ENCODE data around the gene SH3GL2.

Gene SH3GL2

DNA sequence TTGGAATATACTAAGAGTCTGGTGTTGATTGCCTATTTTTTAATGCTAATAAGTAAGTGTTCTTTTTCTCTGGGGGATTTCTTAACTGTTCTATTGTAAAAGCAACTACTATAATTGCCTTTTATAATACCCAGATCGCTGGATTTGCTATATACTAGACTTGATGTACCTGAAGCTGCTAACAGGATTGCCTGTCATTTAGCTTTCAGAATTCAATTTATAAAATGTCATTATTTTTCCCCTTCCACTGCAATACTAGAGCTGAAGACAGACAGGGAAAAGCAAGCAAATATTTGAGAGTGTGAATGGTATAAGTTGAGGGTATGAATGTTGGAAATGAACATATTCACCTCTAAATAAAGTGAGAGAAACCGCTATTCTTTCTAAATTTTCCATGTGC lies 115.5 kb downstream of the SH3GL2 start:
- no peaks in the 10 kb centered on the region for H3K79me2 ChIP-seq (ENCODE audit: insufficient read depth, low read length)
- TF ChIP-seq EZH2phosphoT487 (IDR thresholded peaks at IDR 0.05; ENCODE audit: borderline replicate concordance) = no peak
- TF ChIP-seq, protein P1, sequence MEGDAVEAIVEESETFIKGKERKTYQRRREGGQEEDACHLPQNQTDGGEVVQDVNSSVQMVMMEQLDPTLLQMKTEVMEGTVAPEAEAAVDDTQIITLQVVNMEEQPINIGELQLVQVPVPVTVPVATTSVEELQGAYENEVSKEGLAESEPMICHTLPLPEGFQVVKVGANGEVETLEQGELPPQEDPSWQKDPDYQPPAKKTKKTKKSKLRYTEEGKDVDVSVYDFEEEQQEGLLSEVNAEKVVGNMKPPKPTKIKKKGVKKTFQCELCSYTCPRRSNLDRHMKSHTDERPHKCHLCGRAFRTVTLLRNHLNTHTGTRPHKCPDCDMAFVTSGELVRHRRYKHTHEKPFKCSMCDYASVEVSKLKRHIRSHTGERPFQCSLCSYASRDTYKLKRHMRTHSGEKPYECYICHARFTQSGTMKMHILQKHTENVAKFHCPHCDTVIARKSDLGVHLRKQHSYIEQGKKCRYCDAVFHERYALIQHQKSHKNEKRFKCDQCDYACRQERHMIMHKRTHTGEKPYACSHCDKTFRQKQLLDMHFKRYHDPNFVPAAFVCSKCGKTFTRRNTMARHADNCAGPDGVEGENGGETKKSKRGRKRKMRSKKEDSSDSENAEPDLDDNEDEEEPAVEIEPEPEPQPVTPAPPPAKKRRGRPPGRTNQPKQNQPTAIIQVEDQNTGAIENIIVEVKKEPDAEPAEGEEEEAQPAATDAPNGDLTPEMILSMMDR (conservative IDR thresholded peaks at IDR 0.05; ENCODE audit: low read length) = no peak
- H2AFZ ChIP-seq (ENCODE audit: low read length) = no peak overlapping the region
- H3K4me3 ChIP-seq (ENCODE audit: low read length, poor library complexity, severe bottlenecking) = no peak overlapping the region
- H3K36me3 ChIP-seq (ENCODE audit: insufficient read depth, low read length) = no peaks in the 10 kb centered on the region
- no peaks in the 10 kb centered on the region for H3K4me1 ChIP-seq (ENCODE audit: insufficient read depth, low read length, poor library complexity, severe bottlenecking)
- 0 out of 2 replicates have a peak, but pooled peaks cover 6% of the 10 kb centered on the region for H3K9me2 ChIP-seq (replicated peaks; ENCODE audit: low read depth, low read length)
- no peaks in the 10 kb centered on the region for H3K9me3 ChIP-seq (ENCODE audit: insufficient read depth, low read depth, low read length)
- H3F3A ChIP-seq (ENCODE audit: low read depth) = no peaks in the 10 kb centered on the region
- H4K20me1 ChIP-seq (ENCODE audit: insufficient read depth, low read length, poor library complexity, severe bottlenecking) = no peaks in the 10 kb centered on the region
- no peak overlapping the region for H3K9ac ChIP-seq (ENCODE audit: low read depth, low read length, poor library complexity, severe bottlenecking)
- no peaks in the 10 kb centered on the region for H3K27me3 ChIP-seq (ENCODE audit: insufficient read depth, low read length, poor library complexity, severe bottlenecking)
- no peak overlapping the region for H3K4me2 ChIP-seq (ENCODE audit: low read depth, low read length, poor library complexity, severe bottlenecking)

DNA sequence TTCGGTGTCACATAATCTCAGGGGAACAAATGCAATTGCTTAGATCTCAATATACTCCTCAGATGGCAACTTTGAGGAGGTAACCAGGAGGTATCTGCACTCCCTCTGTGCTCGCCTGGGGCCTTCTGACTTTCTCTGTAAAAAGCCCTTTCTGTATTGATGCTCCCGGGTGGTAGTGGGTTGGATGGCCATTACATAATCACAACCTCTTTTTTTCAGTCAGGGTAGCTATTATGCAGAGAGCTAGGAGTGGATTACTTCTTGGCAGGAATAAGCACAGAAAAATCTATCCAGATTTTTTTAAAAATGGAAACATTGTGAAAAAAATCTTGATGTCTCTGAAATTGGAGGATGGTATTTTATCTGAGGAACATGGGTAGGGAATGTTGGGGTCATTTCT lies 116.6 kb downstream of the SH3GL2 start:
- Histone ChIP-seq H3K4me2 (ENCODE audit: low read depth, low read length, poor library complexity, severe bottlenecking) (no peak overlapping the region), H3K4me3 (ENCODE audit: low read length, poor library complexity, severe bottlenecking) (no peak overlapping the region), H3K9me2 (replicated peaks; ENCODE audit: low read depth, low read length) (0 out of 2 replicates have a peak, but pooled peaks cover 6% of the 10 kb centered on the region), H3K9me3 (ENCODE audit: insufficient read depth, low read depth, low read length) (no peaks in the 10 kb centered on the region), H3K79me2 (ENCODE audit: insufficient read depth, low read length) (no peaks in the 10 kb centered on the region), H3F3A (ENCODE audit: low read depth) (no peaks in the 10 kb centered on the region), H3K36me3 (ENCODE audit: insufficient read depth, low read length) (no peaks in the 10 kb centered on the region), H3K9ac (ENCODE audit: low read depth, low read length, poor library complexity, severe bottlenecking) (no peak overlapping the region), H3K27me3 (ENCODE audit: insufficient read depth, low read length, poor library complexity, severe bottlenecking) (no peaks in the 10 kb centered on the region), H2AFZ (ENCODE audit: low read length) (no peak overlapping the region), H4K20me1 (ENCODE audit: insufficient read depth, low read length, poor library complexity, severe bottlenecking) (no peaks in the 10 kb centered on the region), H3K4me1 (ENCODE audit: insufficient read depth, low read length, poor library complexity, severe bottlenecking) (no peaks in the 10 kb centered on the region)
- TF ChIP-seq, protein P1 (conservative IDR thresholded peaks at IDR 0.05; ENCODE audit: low read length) = no peak
- TF ChIP-seq EZH2phosphoT487 (IDR thresholded peaks at IDR 0.05; ENCODE audit: borderline replicate concordance) = no peak

DNA sequence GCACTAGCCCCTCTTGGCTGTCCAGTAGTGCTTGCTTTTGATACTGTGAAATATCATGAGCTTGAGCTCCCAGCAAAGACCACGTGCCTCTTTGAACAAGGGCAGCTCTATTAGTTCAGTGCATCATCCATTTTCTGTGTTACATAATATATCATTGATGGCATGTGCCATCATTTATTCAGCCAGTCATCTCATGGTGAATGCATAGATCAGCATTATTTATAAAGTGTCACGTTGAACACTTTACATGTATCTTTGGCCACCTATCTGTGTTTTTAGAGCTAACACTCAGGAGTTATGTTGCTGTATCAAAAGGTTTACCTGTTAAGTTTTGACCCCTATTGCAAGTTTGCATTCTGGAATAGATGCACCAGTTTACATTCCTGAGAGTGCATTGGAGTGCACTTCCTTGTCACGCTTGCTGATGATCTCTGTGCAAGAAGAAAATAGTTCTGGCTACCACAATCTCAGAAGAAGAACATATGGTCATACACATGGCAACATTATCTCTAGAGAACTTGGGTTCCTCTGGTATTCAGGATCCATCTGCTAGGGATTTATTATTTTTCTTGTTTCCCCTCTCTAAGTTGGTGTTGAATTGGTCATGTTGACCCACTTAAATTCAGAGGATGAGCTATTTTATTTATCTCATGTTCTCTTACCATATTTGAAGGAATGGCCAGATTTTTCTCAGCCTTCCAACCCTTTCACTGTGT lies 120.9 kb downstream of the SH3GL2 start:
- Histone ChIP-seq H3K4me2 (ENCODE audit: low read depth, low read length, poor library complexity, severe bottlenecking) (no peak overlapping the region), H3K9me2 (replicated peaks; ENCODE audit: low read depth, low read length) (no peaks in the 10 kb centered on the region), H3F3A (ENCODE audit: low read depth) (no peaks in the 10 kb centered on the region), H2AFZ (ENCODE audit: low read length) (no peak overlapping the region), H3K9ac (ENCODE audit: low read depth, low read length, poor library complexity, severe bottlenecking) (no peak overlapping the region), H3K79me2 (ENCODE audit: insufficient read depth, low read length) (no peaks in the 10 kb centered on the region), H3K27me3 (ENCODE audit: insufficient read depth, low read length, poor library complexity, severe bottlenecking) (no peaks in the 10 kb centered on the region), H3K4me3 (ENCODE audit: low read length, poor library complexity, severe bottlenecking) (no peak overlapping the region), H3K36me3 (ENCODE audit: insufficient read depth, low read length) (no peaks in the 10 kb centered on the region), H4K20me1 (ENCODE audit: insufficient read depth, low read length, poor library complexity, severe bottlenecking) (no peaks in the 10 kb centered on the region), H3K4me1 (ENCODE audit: insufficient read depth, low read length, poor library complexity, severe bottlenecking) (no peaks in the 10 kb centered on the region), H3K9me3 (ENCODE audit: insufficient read depth, low read depth, low read length) (no peaks in the 10 kb centered on the region)
- no peak for TF ChIP-seq EZH2phosphoT487 (IDR thresholded peaks at IDR 0.05; ENCODE audit: borderline replicate concordance)
- TF ChIP-seq, protein P1 (conservative IDR thresholded peaks at IDR 0.05; ENCODE audit: low read length) = no peak
